SU-DHL-6 (cell line): ENCODE data around the gene EYS.

Source experiments
- H2AFZ ChIP-seq: fragments of 200-600 bp; sonication (generic); 2 replicates; pipeline ENCODE4 v1.6.1; 2014; ENCODE audit warnings: low read depth, mild to moderate bottlenecking, moderate library complexity, mixed read lengths, antibody characterized with exemption, low read length; ENCODE audit not compliant: severe bottlenecking
- H3F3A ChIP-seq: fragments of 200-600 bp; shearing (Covaris generic); 2 replicates; pipeline ENCODE4 v1.6.0; 2016; ENCODE audit warnings: antibody characterized with exemption, mild to moderate bottlenecking; ENCODE audit not compliant: insufficient read depth
- H3K27ac ChIP-seq: fragments of 200-600 bp; sonication (generic); 2 replicates; pipeline ENCODE4 v1.5.1; 2016; ENCODE audit warnings: low read depth, mild to moderate bottlenecking, low read length, moderate library complexity, mixed read lengths
- H3K27me3 ChIP-seq: fragments of 200-600 bp; sonication (generic), shearing (Covaris generic); 2 replicates; pipeline ENCODE4 v1.6.0; 2014; ENCODE audit warnings: mild to moderate bottlenecking, low read length
- H3K36me3 ChIP-seq: fragments of 200-600 bp; sonication (generic); 2 replicates; pipeline ENCODE4 v1.6.1; 2014; ENCODE audit warnings: mild to moderate bottlenecking, low read length, mixed read lengths
- H3K4me2 ChIP-seq: fragments of 300-600, 200-600 bp; shearing (Covaris generic), sonication (generic); 2 replicates; pipeline ENCODE4 v1.6.0; 2014; ENCODE audit warnings: low read length, low read depth, mild to moderate bottlenecking; ENCODE audit not compliant: poor library complexity, severe bottlenecking
- H3K4me3 ChIP-seq: fragments of 200-600 bp; sonication (generic); 2 replicates; pipeline ENCODE4 v1.5.1; 2014; ENCODE audit warnings: antibody characterized with exemption, low read length, mild to moderate bottlenecking, mixed read lengths; ENCODE audit not compliant: insufficient read depth, poor library complexity, severe bottlenecking
- H3K79me2 ChIP-seq: fragments of 200-600 bp; sonication (generic); 2 replicates; pipeline ENCODE4 v1.6.1; 2014; ENCODE audit warnings: mild to moderate bottlenecking, low read length, moderate library complexity; ENCODE audit not compliant: insufficient read depth
- H3K9ac ChIP-seq: fragments of 200-600 bp; sonication (generic); 2 replicates; pipeline ENCODE4 v1.7.0; 2014; ENCODE audit warnings: mild to moderate bottlenecking, low read length
- H3K9me2 ChIP-seq: fragments of 200-600 bp; sonication (generic); replicated peaks from 2 replicates; pipeline ENCODE4 v1.6.1; 2014; ENCODE audit warnings: low read length; ENCODE audit not compliant: insufficient read depth
- H3K9me3 ChIP-seq: fragments of 200-600 bp; sonication (generic); 2 replicates; pipeline ENCODE4 v1.6.1; 2014; ENCODE audit warnings: low read length, mixed read lengths; ENCODE audit not compliant: insufficient read depth
- H4K20me1 ChIP-seq: fragments of 200-600 bp; sonication (generic); 2 replicates; pipeline ENCODE4 v1.6.1; 2014; ENCODE audit warnings: low read depth, mild to moderate bottlenecking, antibody characterized with exemption, low read length, moderate library complexity, mixed read lengths
- EZH2phosphoT487 ChIP-seq: fragments of 200-600 bp; sonication (generic), shearing (Covaris generic); conservative IDR thresholded peaks from 2 replicates; pipeline ENCODE4 v1.6.1; 2018; ENCODE audit warnings: mild to moderate bottlenecking, antibody characterized with exemption, low read length, moderate library complexity, mixed read lengths
- TF ChIP-seq, protein P1 (sequence below): fragments of 200-600 bp; sonication (generic); IDR thresholded peaks from one replicate; pipeline ENCODE4 v1.5.1; 2017; ENCODE audit warnings: antibody characterized with exemption, mild to moderate bottlenecking, low read length, moderate library complexity; ENCODE audit not compliant: insufficient read depth, poor library complexity, severe bottlenecking

EYS gene

GRCh38 chr6:64013011-64013410 is 1694.0 kb downstream of the EYS start:
- Histone ChIP-seq H3K9ac (no peak overlapping the region), H3K36me3 (no peaks in the 10 kb centered on the region), H3K9me2 (no peaks in the 10 kb centered on the region), H4K20me1 (no peaks in the 10 kb centered on the region), H3K27me3 (no peaks in the 10 kb centered on the region), H3K9me3 (no peaks in the 10 kb centered on the region), H3K79me2 (no peaks in the 10 kb centered on the region), H2AFZ (no peak overlapping the region), H3K4me3 (no peak overlapping the region), H3F3A (no peaks in the 10 kb centered on the region), H3K4me2 (no peak overlapping the region), H3K27ac (no peak overlapping the region)
- TF ChIP-seq, protein P1, sequence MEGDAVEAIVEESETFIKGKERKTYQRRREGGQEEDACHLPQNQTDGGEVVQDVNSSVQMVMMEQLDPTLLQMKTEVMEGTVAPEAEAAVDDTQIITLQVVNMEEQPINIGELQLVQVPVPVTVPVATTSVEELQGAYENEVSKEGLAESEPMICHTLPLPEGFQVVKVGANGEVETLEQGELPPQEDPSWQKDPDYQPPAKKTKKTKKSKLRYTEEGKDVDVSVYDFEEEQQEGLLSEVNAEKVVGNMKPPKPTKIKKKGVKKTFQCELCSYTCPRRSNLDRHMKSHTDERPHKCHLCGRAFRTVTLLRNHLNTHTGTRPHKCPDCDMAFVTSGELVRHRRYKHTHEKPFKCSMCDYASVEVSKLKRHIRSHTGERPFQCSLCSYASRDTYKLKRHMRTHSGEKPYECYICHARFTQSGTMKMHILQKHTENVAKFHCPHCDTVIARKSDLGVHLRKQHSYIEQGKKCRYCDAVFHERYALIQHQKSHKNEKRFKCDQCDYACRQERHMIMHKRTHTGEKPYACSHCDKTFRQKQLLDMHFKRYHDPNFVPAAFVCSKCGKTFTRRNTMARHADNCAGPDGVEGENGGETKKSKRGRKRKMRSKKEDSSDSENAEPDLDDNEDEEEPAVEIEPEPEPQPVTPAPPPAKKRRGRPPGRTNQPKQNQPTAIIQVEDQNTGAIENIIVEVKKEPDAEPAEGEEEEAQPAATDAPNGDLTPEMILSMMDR = no peak
- TF ChIP-seq EZH2phosphoT487 = no peak

DNA sequence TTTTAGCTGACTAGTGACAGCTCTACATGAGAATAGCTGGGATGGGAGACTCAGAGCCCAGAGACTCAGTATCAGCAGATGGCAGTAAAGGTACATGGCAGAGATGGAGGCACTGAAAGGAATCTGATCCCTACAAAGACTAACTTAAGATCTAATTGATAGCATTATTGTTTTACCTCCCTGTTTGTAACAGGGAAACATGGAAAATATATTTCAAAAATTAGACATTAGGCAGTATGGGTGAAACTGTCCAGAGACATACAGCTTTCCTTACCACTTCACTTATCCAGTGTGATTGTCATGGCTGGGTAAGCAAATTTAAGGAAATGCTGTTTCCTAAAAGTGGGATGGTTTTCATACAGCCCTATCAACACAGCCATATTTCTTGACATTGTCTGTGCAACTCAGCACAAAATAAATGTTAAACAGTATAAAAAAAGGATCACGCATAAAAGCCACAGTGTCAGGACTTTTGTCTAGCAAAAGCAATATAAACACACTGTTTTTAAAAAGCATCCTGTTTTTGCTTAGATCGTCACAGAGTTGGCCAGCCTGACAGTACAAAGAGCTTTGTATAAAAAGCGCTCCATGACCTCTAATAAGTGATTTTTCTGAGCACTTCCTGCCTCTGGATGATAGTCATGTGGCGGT is 1694.5 kb downstream of the EYS start:
- H3K9ac ChIP-seq = no peak overlapping the region
- TF ChIP-seq EZH2phosphoT487 = no peak
- TF ChIP-seq, protein P1 = peak; percentile 10
- no peak overlapping the region for H2AFZ ChIP-seq
- H3K79me2 ChIP-seq = no peaks in the 10 kb centered on the region
- no peaks in the 10 kb centered on the region for H3K9me2 ChIP-seq
- H3K27me3 ChIP-seq = no peaks in the 10 kb centered on the region
- H3F3A ChIP-seq = no peaks in the 10 kb centered on the region
- H3K4me3 ChIP-seq = no peak overlapping the region
- no peak overlapping the region for H3K27ac ChIP-seq
- no peaks in the 10 kb centered on the region for H4K20me1 ChIP-seq
- no peak overlapping the region for H3K4me2 ChIP-seq
- H3K36me3 ChIP-seq = no peaks in the 10 kb centered on the region
- no peaks in the 10 kb centered on the region for H3K9me3 ChIP-seq

- Histone ChIP-seq H3K9me3 (no peaks in the 10 kb centered on the region), H3K9ac (no peak overlapping the region), H2AFZ (no peak overlapping the region), H3K27me3 (no peaks in the 10 kb centered on the region), H3F3A (no peaks in the 10 kb centered on the region), H4K20me1 (no peaks in the 10 kb centered on the region), H3K27ac (no peak overlapping the region), H3K36me3 (no peaks in the 10 kb centered on the region), H3K79me2 (no peaks in the 10 kb centered on the region), H3K4me2 (no peak overlapping the region), H3K9me2 (no peaks in the 10 kb centered on the region), H3K4me3 (no peak overlapping the region)
- no peak for TF ChIP-seq EZH2phosphoT487
- TF ChIP-seq, protein P1 = no peak
Observed at GRCh38 chr6:64010666-64011065, 1696.4 kb downstream of the EYS start.
